Endothelial cell of umbilical vein (primary cell): ENCODE results near the gene SUPT5H. TPM values are rescaled to one million over a fixed set of nuclear protein-coding genes. Genes with fewer than 3 reads are reported as not detected.

Experiments used
- BruUV-seq: library from RNA; stranded (reverse); fragments of 400-500 nt; replicated peaks from 2 replicates; lab custom pipeline; 2021; lab: Mats Ljungman, UMichigan
- CTCF ChIA-PET: fragments of 300-600, 350-600 bp; sonication (Branson Sonifier 250); formaldehyde crosslinking; loops from one replicate; lab custom pipeline; 2021; ENCODE audit warnings: antibody characterized with exemption, inconsistent platforms; lab: Charles Lee
- POLR2A ChIA-PET: fragments of 300-600, 350-600 bp; sonication (Branson Sonifier 250); formaldehyde crosslinking; loops from one replicate; lab custom pipeline; 2021; ENCODE audit warnings: antibody characterized with exemption, inconsistent platforms; lab: Charles Lee
- DNase-seq: peaks from one replicate; pipeline ENCODE4 v3.0.0-alpha.2; 2011; ENCODE audit warnings: low read depth, low spot score
- FAIRE-seq: peaks from 2 replicates; lab custom pipeline; 2011; peaks lifted over from hg19 to GRCh38; lab: Jason Lieb, UNC
- H2AFZ ChIP-seq: 2 replicates; pipeline ENCODE4 v1.6.0; 2012; ENCODE audit warnings: low read depth, low read length, control low read depth, inconsistent platforms
- H3K27ac ChIP-seq: 2 replicates; pipeline ENCODE4 v1.5.1; 2011; ENCODE audit warnings: low read depth, mild to moderate bottlenecking, control low read depth, low read length, moderate library complexity; ENCODE audit not compliant: insufficient read depth
- H3K27me3 ChIP-seq, 2 experiments: 2 replicates each; pipeline versions ENCODE4 v1.6.0 to v1.6.1; 2011; ENCODE audit warnings: low read length in 2 of 2, mixed read lengths in 1 of 2; ENCODE audit not compliant: control insufficient read depth in 2 of 2, insufficient read depth in 2 of 2
- H3K36me3 ChIP-seq, 2 experiments: 2 replicates in 1 of 2; 3 replicates in 1 of 2; pipeline ENCODE4 v1.5.1; 2011; ENCODE audit warnings: low read length in 2 of 2, mild to moderate bottlenecking in 1 of 2, moderate library complexity in 1 of 2; ENCODE audit not compliant: control insufficient read depth in 2 of 2, insufficient read depth in 2 of 2; ENCODE audit errors: extremely low read depth in 1 of 2
- H3K4me1 ChIP-seq: 3 replicates; pipeline ENCODE4 v1.5.1; 2011; ENCODE audit warnings: mild to moderate bottlenecking, low read length; ENCODE audit not compliant: control insufficient read depth, insufficient read depth; ENCODE audit errors: extremely low read depth
- H3K4me2 ChIP-seq: 2 replicates; pipeline ENCODE4 v1.6.1; 2011; ENCODE audit warnings: low read length, control low read depth, mixed read lengths; ENCODE audit not compliant: insufficient read depth
- H3K4me3 ChIP-seq, 3 experiments: fragments of 200-600 bp in 1 of 3; sonication (generic), shearing (Covaris generic) in 1 of 3; replicated peaks in 1 of 3; 2 replicates each; pipeline ENCODE4 v1.5.1; 2011 to 2016; ENCODE audit warnings: control low read depth in 3 of 3, low read length in 3 of 3, mild to moderate bottlenecking in 2 of 3, inconsistent platforms in 1 of 3, low read depth in 1 of 3, moderate library complexity in 1 of 3; ENCODE audit not compliant: insufficient read depth in 1 of 3
- H3K79me2 ChIP-seq: 2 replicates; pipeline ENCODE4 v1.6.0; 2012; ENCODE audit warnings: low read length, inconsistent platforms; ENCODE audit not compliant: control insufficient read depth, insufficient read depth
- H3K9ac ChIP-seq: replicated peaks from 2 replicates; pipeline ENCODE3; 2011; ENCODE audit warnings: low read length, control low read depth; ENCODE audit not compliant: insufficient read depth; ENCODE audit errors: extremely low read depth
- H3K9me1 ChIP-seq: replicated peaks from 3 replicates; pipeline ENCODE4 v1.6.0; 2011; ENCODE audit warnings: mild to moderate bottlenecking, low read length; ENCODE audit not compliant: control insufficient read depth, insufficient read depth; ENCODE audit errors: extremely low read depth
- H3K9me3 ChIP-seq: replicated peaks from 2 replicates; pipeline ENCODE4 v1.5.1; 2012; ENCODE audit warnings: low read length, inconsistent platforms; ENCODE audit not compliant: control insufficient read depth, insufficient read depth
- H4K20me1 ChIP-seq: replicated peaks from 2 replicates; pipeline ENCODE3; 2011; ENCODE audit warnings: mild to moderate bottlenecking, low read length; ENCODE audit not compliant: control insufficient read depth, insufficient read depth; ENCODE audit errors: extremely low read depth
- EZH2 ChIP-seq: IDR thresholded peaks from 2 replicates; pipeline ENCODE4 v1.6.1; 2012; ENCODE audit warnings: borderline replicate concordance, low read depth, mild to moderate bottlenecking, moderate library complexity, low read length, inconsistent platforms; ENCODE audit not compliant: severe bottlenecking
- FOS ChIP-seq: IDR thresholded peaks from 2 replicates; pipeline ENCODE4 v1.6.1; 2011; ENCODE audit warnings: mild to moderate bottlenecking, low read length, moderate library complexity, borderline replicate concordance; ENCODE audit not compliant: insufficient read depth
- GATA2 ChIP-seq: IDR thresholded peaks from 2 replicates; pipeline ENCODE4 v1.7.0; 2011; ENCODE audit warnings: low read depth, mild to moderate bottlenecking, moderate library complexity, mixed read lengths, low read length; ENCODE audit not compliant: insufficient read length, insufficient read depth
- JUN ChIP-seq: IDR thresholded peaks from 2 replicates; pipeline ENCODE4 v1.6.1; 2011; ENCODE audit warnings: borderline replicate concordance, low read depth; ENCODE audit not compliant: insufficient read length, insufficient read depth
- MYC ChIP-seq: IDR thresholded peaks from one replicate; pipeline ENCODE4 v1.6.1; 2011; ENCODE audit warnings: mild to moderate bottlenecking, low read depth, low read length
- POLR2A ChIP-seq: IDR thresholded peaks from 2 replicates; pipeline ENCODE4 v1.6.1; 2012; ENCODE audit warnings: low read depth, mild to moderate bottlenecking, control low read depth, low read length
- POLR2AphosphoS5 ChIP-seq: IDR thresholded peaks from 2 replicates; pipeline ENCODE4 v1.6.1; 2012; ENCODE audit warnings: low read depth, mild to moderate bottlenecking, control low read depth, low read length, moderate library complexity; ENCODE audit not compliant: insufficient read depth
- dilution Hi-C: fragments of 300-500 bp; cut with MboI; formaldehyde crosslinking; loops from one replicate; pipeline ENCODE4 v1.15.0; 2019; ENCODE audit warnings: low sequenced_read_pairs; ENCODE audit not compliant: extremely low pct_ligation_motif_present
- intact Hi-C: fragments of 100-400 bp; cut with micrococcal nuclease; formaldehyde crosslinking; loops from one replicate; pipeline ENCODE4 v1.10.0; 2022
- polyA plus RNA-seq, 4 experiments: library from polyadenylated mRNA; depleted of rRNA in 3 of 4; stranded (reverse) in 3 of 4; unstranded in 1 of 4; fragments of >200 nt; gene quantifications; 2 replicates each; pipeline versions ENCODE4 v1.2.1 to v1.2.3, GENCODE V29; 2011 to 2012; ENCODE audit warnings: missing spikeins in 1 of 4
- total RNA-seq: library from RNA; stranded (reverse); gene quantifications from 2 replicates; pipeline ENCODE4 v1.2.3, GENCODE V29; 2021
- TF ChIP-seq, protein P1 (sequence below), 2 donors: IDR thresholded peaks; 1 replicate in 1 of 2; 2 replicates in 1 of 2; pipeline ENCODE4 v1.5.1; 2011; ENCODE audit warnings: low read length in 2 of 2, mild to moderate bottlenecking in 2 of 2, moderate library complexity in 2 of 2, control low read depth in 1 of 2, inconsistent platforms in 1 of 2, low read depth in 1 of 2; ENCODE audit not compliant: insufficient read depth in 1 of 2; ENCODE audit errors: extremely low read depth in 1 of 2
- TF ChIP-seq, protein P2 (sequence below): IDR thresholded peaks from 2 replicates; pipeline ENCODE4 v1.6.1; 2011; ENCODE audit not compliant: insufficient read depth, insufficient read length

SUPT5H gene
- total and polyA plus RNA-seq, 2 donors (not counting 3 experiments of a cell fraction or from before 2014, with no cell fraction given) = 87.6 to 120 TPM

DNA sequence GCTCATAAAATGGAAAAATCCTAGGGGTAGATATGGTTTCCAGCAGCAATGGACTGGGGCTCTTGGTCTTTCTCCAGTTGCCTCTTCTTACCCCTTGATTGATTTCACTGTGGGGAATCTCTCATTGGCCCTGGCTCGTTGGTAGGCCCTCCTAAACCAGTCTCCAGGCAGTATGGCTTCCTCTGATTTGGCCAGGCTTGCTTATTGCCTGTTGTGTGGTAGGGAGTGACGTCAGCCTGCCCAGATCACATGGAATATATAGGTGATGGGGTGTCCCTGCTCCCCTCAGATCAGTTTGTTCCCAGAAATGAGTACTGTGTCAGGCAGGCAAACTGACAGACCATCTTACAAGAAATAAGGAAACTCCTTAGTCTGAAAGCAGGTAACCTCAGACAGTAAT lies 63.9 kb downstream of the SUPT5H start:
- ChIA-PET POLR2A (no interaction called here), CTCF (no interaction called here)
- H3K4me1 ChIP-seq = peaks cover 4% of the 10 kb centered on the region
- TF ChIP-seq POLR2AphosphoS5 (no peak), JUN (no peak), POLR2A (no peak), MYC (no peak), FOS (no peak), GATA2 (no peak), EZH2 (no peak)
- TF ChIP-seq, protein P1, sequence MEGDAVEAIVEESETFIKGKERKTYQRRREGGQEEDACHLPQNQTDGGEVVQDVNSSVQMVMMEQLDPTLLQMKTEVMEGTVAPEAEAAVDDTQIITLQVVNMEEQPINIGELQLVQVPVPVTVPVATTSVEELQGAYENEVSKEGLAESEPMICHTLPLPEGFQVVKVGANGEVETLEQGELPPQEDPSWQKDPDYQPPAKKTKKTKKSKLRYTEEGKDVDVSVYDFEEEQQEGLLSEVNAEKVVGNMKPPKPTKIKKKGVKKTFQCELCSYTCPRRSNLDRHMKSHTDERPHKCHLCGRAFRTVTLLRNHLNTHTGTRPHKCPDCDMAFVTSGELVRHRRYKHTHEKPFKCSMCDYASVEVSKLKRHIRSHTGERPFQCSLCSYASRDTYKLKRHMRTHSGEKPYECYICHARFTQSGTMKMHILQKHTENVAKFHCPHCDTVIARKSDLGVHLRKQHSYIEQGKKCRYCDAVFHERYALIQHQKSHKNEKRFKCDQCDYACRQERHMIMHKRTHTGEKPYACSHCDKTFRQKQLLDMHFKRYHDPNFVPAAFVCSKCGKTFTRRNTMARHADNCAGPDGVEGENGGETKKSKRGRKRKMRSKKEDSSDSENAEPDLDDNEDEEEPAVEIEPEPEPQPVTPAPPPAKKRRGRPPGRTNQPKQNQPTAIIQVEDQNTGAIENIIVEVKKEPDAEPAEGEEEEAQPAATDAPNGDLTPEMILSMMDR (IDR thresholded peaks at IDR 0.05; ENCODE audit: extremely low read depth in 1 of 2, insufficient read depth in 1 of 2, low read depth in 1 of 2, low read length in 2 of 2) = no peak
- TF ChIP-seq, protein P2, sequence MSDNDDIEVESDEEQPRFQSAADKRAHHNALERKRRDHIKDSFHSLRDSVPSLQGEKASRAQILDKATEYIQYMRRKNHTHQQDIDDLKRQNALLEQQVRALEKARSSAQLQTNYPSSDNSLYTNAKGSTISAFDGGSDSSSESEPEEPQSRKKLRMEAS = no peak
- BruUV-seq = no TSS peak
- dilution Hi-C loops (no loop called here), intact Hi-C loops (no loop called here)
- no peaks in the 10 kb centered on the region for H3K9me3 ChIP-seq
- H3K4me2 ChIP-seq = no peak overlapping the region
- H3K36me3 ChIP-seq = no peaks in the 10 kb centered on the region
- no peak overlapping the region for H3K4me3 ChIP-seq
- H3K27me3 ChIP-seq = peaks cover 20 to 25% of the 10 kb centered on the region in 2 experiments
- no peaks in the 10 kb centered on the region for H4K20me1 ChIP-seq
- DNase-seq (no peak), FAIRE-seq (no peak)
- no peak overlapping the region for H3K27ac ChIP-seq
- H3K79me2 ChIP-seq = no peaks in the 10 kb centered on the region
- no peak overlapping the region for H2AFZ ChIP-seq
- no peaks in the 10 kb centered on the region for H3K9me1 ChIP-seq
- no peak overlapping the region for H3K9ac ChIP-seq
